GM12891 (cell line): Measurements from ENCODE around the gene KREMEN1.

Source experiments
- PAX5 ChIP-seq: IDR thresholded peaks from 2 replicates; pipeline ENCODE4 v1.6.1; 2011; ENCODE audit warnings: low read length, moderate library complexity, mild to moderate bottlenecking; ENCODE audit not compliant: insufficient read depth, severe bottlenecking
- POLR2A ChIP-seq: IDR thresholded peaks from 2 replicates; pipeline ENCODE4 v1.6.1; 2011; ENCODE audit warnings: low read depth, low read length, control low read depth
- POLR2AphosphoS5 ChIP-seq: IDR thresholded peaks from 2 replicates; pipeline ENCODE4 v1.6.1; 2011; ENCODE audit warnings: low read depth, low read length, control low read depth
- POU2F2 ChIP-seq: IDR thresholded peaks from 2 replicates; pipeline ENCODE4 v1.6.1; 2011; ENCODE audit warnings: low read depth, mild to moderate bottlenecking, control low read depth, low read length, moderate library complexity
- SPI1 ChIP-seq: IDR thresholded peaks from 2 replicates; pipeline ENCODE4 v1.6.1; 2011; ENCODE audit warnings: low read depth, low read length, control low read depth
- TAF1 ChIP-seq: IDR thresholded peaks from 2 replicates; pipeline ENCODE4 v1.6.1; 2011; ENCODE audit warnings: low read depth, low read length, control low read depth

DNA sequence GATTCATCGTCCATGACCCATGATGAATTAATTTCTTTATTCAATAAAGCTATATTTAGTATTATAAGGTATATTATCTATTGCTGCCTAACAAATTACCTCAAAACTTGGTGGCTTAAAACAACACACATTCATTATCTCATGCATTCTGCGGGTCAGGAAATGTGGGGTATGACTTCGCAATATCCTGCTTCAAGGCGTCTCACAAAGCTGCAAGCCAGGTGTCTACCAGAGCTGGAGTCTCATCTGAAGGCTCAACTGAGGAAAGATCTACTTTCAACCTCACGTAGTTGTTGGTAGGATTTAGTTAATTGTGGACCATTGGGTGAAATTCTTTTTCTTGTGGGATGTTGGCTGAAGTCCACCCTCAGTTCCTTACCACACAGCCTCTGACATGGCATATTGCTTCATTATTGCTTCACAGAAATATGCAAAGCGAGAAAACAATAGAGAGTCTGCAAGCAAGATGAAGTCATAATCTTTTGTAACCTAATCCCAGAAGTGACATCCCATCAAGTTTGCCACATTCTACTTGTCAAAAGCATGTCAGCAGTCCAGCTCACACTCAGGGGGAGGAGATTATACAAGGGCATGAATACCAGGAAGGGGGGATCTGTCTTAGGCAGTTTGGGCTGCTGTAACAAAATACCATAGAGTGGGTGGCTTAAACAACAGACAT is 45.1 kb downstream of the KREMEN1 start:
- TF ChIP-seq POLR2AphosphoS5: no peak
- no peak for TF ChIP-seq POLR2A
- TF ChIP-seq TAF1: no peak
- TF ChIP-seq SPI1: no peak
- no peak for TF ChIP-seq PAX5
- no peak for TF ChIP-seq POU2F2
